SIG-M5 (cell line): Measurements from ENCODE around the gene TSKU.
"Not testable (repeated sequence)": the region's sequence is repeated elsewhere in the genome, so short reads cannot be mapped to it uniquely, and the experiment has no call there.

Experiments used
- DNase-seq: peaks from one replicate; lab custom pipeline; 2025; lab: John Stamatoyannopoulos, UW

TSKU gene

DNA sequence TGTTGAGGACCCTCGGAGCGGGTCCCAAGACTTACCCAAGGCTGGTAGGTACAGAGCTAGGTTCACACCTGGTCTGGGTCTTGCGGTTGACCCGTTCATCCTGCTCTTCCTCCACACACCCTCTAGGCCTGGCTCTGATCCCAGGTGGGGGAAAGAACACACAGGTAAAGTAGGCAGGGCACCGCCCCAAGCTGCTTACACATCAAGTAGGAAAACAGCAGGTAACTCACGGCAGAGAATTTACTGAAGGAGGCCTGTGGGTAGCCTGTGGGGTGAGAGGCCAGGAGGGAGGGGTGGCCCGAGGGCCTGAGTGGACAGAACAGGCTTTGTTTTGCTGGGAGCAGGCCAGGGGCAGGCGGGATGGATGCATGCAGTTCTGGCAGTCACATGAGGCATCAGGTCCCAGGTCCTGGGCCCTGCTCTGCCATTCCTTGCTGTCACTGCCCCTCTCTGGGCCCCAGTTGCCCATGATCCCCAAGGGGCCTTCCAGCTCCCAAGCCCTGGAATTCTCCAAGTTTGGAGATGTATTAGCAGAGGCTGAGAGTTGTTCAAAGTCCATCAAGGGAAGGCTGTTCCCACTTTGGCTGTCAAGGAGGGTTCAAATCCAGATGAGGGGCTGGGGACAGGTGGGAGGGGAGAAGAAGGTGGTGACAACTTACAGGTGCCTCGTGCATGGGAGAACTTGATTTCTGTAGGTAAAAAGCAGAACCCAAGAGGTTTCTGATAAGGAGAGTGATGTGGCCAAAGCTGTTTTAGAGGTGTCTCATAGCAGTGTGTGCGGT is 5.7 kb downstream of the TSKU start:
- DNase-seq = no peak

DNA sequence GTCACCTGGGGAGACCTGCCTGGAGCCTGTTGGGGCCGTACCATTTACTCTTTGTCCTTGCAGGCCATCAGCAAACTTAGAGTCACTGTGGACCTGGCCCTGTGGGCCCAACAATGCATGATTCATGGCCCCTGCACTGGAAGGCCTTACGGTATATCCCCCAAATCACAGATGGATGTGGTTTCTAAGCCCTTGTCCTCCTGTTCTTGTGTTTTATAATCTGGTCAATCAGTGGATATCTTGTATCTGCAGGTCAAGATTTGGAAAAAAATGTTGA is 6.2 kb downstream of the TSKU start:
- no peak for DNase-seq

DNA sequence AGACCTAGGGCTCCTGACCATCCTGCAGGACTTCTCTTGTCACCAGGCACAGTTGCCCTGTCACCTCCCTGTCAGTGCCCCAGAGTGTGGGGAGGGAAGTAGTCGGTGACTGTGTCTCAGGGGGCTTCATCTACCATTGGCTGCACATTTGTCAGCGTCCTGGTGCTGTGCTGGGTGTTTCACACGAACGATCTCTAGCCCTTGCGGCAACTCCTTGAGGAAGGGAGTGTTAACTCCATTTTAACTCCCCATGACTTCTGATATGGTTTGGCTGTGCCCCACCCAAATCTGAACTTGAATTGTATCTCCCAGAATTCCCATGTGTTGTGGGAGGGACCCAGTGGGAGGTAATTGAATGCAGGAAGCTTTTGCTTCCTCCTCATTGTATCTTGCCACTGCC is 7.1 kb downstream of the TSKU start:
- DNase-seq = no peak

DNA sequence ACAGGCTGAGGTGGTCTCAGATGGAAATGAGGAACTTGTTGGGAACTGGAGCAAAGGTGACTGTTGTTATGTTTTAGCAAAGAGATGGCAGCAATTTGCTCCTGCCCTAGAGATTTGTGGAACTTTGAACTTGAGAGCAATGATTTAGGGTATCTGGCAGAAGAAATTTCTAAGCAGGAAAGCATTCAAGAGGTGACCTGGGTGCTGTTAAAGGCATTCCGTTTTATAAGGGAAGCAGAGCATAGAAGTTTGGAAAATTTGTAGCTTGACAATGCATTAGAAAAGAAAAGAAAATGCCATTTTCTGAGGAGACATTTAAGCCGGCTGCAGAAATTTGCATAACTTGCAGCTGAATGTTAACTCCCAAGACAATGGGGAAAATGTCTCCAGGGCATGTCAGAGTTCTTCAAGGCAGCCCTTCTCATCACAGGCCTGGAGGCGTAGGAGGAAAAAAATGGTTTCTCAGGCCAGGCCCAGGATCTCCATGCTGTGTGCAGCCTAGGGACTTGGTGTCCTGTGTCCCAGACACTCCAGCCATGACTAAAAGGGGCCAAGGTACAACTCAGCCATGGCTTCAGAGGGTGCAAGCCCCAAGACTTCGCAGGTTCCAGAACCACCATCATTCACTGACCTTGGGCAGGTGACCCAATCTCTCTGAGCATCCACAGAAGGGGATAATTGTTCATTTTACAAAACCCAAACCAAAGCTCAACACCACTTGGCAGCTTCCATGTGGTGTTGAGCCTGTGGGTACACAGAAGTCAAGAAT is 8.0 kb downstream of the TSKU start:
- not testable (repeated sequence) for DNase-seq

DNA sequence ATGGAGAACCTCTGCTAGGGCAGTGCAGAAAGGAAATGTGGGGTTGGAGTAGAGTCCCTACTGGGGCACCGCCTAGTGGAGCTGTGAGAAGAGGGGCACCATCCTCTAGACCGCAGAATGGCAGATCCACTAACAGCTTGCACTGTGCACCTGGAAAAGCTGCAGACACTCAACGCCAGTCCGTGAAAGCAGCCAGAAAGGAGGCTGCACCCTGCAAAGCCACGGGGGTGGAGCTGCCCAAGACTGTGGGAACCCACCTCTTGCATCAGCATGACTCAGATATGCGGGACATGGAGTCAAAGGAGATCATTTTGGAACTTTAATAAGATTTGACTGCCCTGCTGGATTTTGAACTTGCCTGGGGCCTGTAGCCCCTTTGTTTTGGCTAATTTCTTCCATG is 8.7 kb downstream of the TSKU start:
- DNase-seq = no peak

DNA sequence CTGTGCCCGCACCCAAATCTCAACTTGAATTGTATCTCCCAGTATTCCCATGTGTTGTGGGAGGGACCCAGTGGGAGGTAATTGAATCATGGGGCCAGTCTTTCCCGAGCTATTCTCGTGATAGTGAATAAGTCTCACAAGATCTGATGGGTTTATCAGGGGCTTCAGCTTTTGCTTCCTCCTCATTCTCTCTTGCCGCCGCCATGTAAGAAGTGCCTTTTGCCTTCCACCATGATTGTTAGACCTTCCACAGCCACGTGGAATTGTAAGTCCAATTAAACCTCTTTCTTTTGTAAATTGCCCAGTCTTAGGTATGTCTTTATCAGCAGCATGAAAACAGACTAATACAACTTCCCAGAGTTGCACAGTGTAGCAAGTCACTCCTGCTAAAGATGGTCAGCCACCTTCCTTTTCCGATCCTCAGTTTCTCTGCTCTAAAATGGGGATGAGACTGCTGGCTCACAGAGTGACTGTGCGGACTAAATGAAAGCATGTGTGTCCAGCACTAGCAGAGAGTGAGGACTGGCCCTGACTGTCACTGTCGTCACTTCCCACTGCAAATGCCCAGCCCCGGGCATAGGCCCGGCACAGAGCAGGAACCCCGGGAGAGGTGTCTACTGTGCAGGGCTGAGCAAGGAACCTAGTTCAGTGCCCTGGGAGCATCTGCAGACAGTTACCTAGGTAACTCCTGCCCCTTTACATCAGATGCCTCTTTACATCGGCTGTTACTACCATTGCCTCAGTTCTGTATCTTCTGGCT is 9.5 kb downstream of the TSKU start:
- no peak for DNase-seq

DNA sequence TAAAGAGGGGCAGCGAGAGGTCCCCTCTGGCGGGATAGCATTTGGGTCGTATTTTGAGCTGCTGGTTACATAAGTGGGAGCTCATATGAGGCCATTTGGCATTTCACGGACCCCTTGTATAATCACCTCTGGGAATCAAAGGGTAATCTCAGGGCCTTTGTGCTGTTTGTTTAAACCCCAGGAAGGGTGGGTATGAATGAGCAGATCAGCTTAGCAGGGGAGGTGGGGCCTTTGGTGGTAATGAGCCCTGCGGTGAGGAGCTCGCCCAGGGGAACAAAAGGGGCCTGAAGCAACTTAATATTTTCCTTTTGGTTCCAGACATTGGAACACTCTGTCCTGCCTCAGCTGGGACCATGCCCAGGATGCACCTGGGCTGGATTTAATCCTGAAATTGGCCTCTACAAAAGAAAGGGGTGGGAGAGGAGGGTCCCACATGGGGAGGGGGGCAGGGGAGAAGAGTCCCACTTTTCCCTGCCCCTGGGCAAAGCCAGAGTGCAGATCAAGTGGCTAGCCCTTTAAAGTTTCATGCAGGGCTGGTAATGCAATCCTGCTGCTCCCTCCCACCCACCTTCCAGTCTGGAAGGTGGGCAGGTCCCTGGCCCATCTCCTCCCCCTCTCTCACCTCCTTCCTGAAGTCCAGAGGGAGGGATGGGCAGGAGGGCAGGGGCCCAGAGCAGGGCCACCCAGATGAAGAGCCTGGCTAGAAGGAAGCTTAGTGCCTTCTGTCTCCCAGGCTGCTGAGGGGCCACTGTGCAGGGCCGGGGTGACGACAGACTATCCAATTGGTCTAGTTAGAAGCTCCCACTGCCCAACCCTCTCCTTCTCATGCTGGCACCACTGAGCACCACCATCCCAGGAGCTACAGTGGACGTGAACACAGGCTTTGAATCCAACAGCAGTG is 10.5 kb downstream of the TSKU start:
- no peak for DNase-seq

DNA sequence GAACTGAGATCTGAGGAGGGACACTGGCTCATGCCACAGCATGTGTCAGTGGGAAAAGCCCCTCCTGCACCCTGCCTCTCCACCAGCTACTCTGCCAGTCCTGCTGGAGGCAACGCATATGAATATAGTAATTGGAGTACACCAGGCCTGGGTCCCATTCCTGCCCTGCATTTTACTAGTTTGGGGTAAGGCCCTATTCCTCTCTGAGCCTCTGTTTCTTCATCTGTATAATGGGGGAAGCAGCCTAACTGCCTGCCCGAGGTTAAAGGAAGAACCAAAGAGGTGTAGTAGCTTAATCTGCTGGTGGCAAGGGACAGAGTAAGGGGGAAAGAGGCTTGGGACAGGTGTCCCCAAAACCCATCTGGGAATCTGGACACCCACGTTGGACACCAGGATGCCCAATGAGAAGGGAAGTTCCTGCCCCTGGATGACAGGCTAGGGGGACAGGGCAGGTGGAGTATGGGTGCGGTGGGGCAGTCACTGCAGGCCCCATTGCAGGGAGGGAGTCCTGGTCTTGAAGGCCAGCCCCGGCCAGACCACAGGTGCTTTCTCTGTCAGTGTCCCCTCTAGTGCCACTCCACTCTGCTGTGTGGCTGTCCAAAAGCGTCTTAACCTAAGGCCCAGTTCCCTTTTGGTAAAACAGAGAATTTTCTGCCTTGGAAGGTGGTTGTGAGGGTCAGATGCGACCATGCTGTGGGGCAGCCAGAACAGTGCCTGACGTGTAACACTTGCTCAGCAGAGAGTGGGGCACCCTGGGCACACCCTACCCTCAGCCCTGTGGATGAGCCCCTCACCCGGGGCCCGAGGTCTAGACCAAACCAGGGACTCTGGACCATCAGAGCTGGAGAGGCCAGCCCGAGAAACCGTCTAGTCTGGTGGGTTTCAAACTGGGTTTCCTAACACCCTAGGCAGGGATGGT is 11.5 kb downstream of the TSKU start:
- no peak for DNase-seq

DNA sequence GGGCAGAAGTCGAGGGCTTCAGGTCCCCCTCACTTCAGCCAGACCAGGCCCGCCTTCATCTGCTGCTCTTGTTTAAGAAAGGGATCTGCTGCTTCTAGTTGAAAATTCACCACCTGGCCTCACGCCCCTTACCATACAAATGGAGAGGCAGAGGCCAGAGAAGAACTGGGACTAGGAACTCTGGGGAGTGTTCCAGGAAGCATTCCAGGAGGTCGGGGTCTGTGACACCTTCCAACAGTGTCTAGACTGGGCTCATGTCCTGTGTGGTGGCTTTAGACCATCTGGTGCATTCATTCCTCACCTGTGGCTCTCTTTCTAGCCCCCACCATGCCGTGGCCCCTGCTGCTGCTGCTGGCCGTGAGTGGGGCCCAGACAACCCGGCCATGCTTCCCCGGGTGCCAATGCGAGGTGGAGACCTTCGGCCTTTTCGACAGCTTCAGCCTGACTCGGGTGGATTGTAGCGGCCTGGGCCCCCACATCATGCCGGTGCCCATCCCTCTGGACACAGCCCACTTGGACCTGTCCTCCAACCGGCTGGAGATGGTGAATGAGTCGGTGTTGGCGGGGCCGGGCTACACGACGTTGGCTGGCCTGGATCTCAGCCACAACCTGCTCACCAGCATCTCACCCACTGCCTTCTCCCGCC is 12.3 kb downstream of the TSKU start:
- no peak for DNase-seq

DNA sequence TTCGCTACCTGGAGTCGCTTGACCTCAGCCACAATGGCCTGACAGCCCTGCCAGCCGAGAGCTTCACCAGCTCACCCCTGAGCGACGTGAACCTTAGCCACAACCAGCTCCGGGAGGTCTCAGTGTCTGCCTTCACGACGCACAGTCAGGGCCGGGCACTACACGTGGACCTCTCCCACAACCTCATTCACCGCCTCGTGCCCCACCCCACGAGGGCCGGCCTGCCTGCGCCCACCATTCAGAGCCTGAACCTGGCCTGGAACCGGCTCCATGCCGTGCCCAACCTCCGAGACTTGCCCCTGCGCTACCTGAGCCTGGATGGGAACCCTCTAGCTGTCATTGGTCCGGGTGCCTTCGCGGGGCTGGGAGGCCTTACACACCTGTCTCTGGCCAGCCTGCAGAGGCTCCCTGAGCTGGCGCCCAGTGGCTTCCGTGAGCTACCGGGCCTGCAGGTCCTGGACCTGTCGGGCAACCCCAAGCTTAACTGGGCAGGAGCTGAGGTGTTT is 12.8 kb downstream of the TSKU start:
- no peak for DNase-seq

DNA sequence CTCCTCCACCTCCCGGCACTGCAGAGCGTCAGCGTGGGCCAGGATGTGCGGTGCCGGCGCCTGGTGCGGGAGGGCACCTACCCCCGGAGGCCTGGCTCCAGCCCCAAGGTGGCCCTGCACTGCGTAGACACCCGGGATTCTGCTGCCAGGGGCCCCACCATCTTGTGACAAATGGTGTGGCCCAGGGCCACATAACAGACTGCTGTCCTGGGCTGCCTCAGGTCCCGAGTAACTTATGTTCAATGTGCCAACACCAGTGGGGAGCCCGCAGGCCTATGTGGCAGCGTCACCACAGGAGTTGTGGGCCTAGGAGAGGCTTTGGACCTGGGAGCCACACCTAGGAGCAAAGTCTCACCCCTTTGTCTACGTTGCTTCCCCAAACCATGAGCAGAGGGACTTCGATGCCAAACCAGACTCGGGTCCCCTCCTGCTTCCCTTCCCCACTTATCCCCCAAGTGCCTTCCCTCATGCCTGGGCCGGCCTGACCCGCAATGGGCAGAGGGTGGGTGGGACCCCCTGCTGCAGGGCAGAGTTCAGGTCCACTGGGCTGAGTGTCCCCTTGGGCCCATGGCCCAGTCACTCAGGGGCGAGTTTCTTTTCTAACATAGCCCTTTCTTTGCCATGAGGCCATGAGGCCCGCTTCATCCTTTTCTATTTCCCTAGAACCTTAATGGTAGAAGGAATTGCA is 13.5 kb downstream of the TSKU start:
- DNase-seq = no peak

DNA sequence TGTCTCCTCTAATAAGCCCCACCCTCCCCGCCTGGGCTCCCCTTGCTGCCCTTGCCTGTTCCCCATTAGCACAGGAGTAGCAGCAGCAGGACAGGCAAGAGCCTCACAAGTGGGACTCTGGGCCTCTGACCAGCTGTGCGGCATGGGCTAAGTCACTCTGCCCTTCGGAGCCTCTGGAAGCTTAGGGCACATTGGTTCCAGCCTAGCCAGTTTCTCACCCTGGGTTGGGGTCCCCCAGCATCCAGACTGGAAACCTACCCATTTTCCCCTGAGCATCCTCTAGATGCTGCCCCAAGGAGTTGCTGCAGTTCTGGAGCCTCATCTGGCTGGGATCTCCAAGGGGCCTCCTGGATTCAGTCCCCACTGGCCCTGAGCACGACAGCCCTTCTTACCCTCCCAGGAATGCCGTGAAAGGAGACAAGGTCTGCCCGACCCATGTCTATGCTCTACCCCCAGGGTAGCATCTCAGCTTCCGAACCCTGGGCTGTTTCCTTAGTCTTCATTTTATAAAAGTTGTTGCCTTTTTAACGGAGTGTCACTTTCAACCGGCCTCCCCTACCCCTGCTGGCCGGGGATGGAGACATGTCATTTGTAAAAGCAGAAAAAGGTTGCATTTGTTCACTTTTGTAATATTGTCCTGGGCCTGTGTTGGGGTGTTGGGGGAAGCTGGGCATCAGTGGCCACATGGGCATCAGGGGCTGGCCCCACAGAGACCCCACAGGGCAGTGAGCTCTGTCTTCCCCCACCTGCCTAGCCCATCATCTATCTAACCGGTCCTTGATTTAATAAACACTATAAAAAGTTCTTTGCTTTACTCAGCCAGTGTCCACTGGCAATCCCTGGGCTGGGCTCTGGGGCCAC is 14.4 kb downstream of the TSKU start:
- no peak for DNase-seq

DNA sequence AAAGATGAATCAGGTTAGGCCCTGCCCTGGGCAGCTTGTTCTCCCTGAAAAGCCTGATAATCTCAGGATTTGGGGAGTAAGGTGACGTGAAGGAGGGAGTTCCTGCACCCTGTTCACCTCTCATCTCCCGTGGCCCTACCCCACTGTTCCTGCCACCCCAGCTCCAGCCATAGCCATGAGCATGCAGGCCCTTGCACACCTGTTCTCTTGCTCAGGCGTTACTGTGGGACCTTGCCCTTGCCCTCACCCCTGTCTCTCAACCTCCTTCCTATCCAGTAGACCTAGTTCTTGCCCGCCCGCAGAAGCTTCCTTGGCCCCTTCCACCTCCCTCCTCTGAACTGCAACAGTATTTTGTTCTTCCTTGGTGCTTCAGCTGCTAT is 15.0 kb downstream of the TSKU start:
- no peak for DNase-seq

DNA sequence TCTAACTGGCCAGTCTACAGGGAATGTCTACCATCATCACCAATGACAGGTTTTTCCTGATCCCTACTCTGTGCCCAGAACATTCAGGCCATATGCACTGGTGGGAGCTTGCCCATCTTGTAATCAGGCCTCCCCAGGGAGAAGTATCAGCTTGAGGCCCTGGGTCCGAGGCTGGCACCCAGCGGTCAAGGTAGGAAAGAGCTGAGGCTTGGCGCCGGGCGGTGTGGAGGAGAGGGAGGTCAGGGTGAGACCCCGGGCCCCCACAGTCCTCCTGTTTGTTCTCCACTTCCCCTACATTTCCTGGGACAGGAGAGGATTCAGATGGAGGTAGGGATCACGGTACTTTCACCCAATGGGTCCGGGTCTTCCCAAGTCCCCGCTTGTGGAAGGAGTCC is 15.5 kb downstream of the TSKU start:
- no peak for DNase-seq

DNA sequence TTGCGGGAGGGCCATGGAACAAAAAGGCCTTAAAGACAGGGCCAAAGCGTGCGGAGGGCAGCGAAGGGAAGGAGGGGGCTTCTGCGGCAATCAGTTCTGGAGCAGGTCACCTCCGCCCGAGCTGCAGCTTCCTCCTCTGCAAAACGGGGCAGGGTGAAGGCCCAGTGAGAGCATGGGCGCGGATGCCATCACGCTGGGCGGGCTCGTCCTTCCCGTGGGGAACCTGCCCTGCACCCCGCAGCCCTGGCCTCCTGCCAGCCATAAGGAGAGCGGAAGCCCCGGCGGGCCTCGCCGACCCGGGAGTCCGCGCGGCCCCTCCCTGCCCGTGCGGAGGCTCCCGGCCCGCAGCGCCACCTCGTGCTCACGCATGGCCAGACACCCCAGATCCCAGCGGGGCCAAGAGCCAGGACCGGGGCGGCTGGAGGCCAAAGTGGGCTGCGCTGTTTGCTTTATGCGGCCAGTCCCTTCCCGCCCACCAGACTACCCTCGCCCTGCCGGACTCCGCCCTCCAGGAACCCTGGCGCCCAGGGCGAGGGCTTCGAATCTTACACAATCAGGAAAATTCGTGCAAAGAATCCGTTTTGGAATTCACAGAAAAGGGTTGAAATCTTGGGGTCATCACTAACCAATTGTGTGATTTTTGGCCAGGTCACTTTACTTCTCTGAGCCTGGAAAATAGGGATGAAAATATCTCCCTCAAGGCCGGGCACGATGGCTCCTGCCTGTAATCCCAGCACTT is 16.1 kb downstream of the TSKU start:
- DNase-seq = no peak

DNA sequence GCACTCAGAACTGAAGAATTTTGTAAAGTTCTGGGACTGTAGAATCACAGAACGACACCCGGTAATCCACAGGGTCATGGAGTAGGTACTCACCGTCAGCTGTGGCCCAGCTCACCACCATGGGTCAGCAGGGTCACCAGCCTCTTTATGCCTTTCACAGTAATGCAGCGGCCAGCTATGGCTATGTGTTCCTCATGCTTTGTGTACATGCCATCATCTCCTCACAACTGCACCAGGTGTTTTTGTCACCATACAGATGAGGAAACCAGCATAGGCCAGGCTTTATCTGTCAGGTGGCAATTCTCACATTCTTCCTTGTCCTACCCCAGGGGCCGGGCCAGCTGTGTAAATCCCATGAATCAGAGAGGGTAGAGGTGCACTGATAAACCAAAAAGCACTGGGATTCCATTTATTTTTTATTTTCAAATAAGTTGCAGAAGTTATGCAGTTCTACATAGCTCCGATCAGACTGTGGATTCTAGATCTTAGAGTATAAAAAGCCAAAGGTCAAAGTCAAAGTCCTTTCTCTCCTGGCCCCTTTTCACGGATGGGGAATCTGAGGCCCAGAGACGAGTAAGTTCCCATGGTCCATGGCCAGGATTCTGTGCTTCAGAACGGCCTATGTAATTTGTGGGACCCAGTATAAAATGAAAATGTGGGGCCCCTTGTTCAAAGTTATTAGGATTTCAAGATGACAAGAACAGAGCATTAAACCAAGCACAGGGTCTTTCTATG is 17.5 kb downstream of the TSKU start:
- no peak for DNase-seq

DNA sequence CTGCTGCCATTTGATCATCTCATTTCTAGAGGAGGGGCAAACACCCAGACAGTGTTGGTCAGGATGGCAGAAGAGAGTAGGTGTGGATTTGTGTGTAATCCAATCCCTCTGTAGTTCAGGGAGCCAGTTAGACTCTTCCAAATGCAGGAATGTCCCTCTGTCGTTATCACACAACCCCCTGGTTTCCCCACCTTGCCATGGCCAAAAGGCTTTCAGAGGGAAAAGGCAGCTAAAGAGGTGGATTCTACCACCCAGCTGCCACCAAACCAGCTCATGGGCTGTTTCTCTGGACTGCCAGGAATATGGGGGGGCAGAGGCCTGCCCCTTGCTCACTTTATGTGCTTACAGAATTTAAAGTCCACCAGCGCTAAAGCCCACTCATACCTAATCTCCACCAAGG is 18.1 kb downstream of the TSKU start:
- DNase-seq = no peak
